ENCODE data around the gene SEMA3F. TPM values are rescaled to one million over a fixed set of nuclear protein-coding genes. Genes with fewer than 3 reads are reported as not detected.

SEMA3F gene
- polyA plus RNA-seq, 1 experiment: 11.4 TPM

DNA sequence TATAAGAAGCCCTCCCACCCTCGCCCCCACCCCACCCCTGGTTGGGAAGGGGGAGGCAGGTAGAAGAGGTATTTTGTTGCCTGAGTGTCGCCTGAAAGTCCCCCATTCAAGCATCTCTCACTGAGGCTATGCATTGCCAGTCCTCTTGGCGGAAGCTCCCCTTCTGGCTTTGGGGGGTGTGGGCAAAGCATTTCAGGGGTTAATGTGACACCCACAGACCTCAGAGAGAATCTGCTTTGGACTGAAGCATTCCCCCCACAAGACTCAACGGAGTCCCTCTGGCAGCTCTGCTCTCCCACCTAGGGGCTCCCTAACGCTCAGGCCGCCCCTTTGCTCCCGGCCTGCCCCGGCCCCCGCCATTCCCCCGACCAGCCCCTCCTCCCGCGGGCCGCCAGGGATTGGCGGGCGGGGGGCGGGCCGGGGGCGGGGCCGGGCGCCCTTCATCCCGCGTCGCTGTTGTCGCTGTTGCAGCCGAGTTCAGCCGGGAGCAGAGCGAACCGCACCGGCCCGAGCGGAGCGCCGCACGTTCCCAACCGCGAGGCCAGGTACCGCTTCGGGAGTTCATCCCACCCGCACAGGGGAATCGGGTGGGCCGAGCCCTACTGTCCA lies 49.8 kb downstream of the SEMA3F start, which contains the start of gene SLC38A3:
TSS of gene SLC38A3 (plus strand) at position 468 of the 609 bp plus-strand sequence. CDS start 8,929 bp downstream, outside the sequence.
- peak within 1 kb of the TSS; percentile 27 for H3K4me3 ChIP-seq (ENCODE audit: low read depth, low read length)
- ChIA-PET POLR2A (no interaction called here), CTCF (interaction anchor here (1.2 to 5.0 kb wide), 2 partner anchors 11 to 12 kb away, joined by 3 to 57 read pairs; partner anchors contain the start of gene GNAT1)
- no peak for DNase-seq (ENCODE audit: low read depth)
- TF ChIP-seq, protein P1, sequence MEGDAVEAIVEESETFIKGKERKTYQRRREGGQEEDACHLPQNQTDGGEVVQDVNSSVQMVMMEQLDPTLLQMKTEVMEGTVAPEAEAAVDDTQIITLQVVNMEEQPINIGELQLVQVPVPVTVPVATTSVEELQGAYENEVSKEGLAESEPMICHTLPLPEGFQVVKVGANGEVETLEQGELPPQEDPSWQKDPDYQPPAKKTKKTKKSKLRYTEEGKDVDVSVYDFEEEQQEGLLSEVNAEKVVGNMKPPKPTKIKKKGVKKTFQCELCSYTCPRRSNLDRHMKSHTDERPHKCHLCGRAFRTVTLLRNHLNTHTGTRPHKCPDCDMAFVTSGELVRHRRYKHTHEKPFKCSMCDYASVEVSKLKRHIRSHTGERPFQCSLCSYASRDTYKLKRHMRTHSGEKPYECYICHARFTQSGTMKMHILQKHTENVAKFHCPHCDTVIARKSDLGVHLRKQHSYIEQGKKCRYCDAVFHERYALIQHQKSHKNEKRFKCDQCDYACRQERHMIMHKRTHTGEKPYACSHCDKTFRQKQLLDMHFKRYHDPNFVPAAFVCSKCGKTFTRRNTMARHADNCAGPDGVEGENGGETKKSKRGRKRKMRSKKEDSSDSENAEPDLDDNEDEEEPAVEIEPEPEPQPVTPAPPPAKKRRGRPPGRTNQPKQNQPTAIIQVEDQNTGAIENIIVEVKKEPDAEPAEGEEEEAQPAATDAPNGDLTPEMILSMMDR (IDR thresholded peaks at IDR 0.05; ENCODE audit: insufficient read depth, low read depth, low read length): no peak
- H3K27me3 ChIP-seq (ENCODE audit: control insufficient read depth, insufficient read depth, low read length): peaks cover 42% of the 10 kb centered on the region
- H3K36me3 ChIP-seq (ENCODE audit: control insufficient read depth, insufficient read depth, low read length): no peaks in the 10 kb centered on the region

DNA sequence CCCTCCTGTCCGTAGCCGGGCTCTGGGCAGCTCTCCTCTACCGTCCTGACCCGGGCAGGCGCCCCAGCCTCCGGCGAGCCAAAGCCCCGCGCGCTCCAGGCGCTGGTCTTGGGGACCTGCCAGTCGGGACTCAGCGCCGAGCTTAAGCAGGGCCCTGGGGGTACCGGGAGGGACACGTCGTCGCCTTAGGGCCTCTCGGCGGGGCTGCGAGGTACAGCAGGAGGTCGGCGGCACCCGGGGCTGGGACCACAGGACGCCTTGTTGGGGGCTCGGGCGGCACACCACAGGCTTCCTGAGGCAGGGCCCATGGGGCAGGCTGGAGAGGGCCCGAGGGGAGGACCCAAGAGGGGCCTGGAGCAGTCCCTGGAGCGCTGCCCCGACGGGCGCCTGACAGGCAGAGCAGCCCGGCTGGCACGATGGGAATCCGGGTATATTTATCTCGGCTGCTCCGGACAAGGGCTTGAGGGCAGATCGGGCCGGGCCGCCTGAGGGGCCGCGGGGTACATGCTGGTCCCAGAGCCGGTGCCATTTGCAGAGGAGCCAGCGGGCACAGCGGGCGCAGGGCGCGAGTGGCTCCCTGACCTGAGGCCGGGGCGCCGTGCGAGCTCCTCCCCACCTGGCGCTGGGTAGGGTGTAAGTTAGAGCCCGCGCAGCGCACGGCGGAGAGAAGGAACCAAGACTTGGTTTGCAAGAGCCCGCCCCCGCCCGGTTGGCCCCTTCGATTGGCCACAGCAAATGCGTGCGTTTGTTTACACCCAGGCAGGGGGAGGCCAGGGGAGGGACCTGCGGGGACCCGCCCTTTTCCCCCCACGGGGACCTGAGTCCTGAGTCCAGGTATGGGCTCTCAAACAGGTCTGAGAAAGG lies 50.5 kb downstream of the SEMA3F start:
- DNase-seq (ENCODE audit: low read depth): no peak
- ChIA-PET POLR2A (no interaction called here), CTCF (interaction anchor here (5.0 kb wide), 1 partner anchor 12 kb away, joined by 57 read pairs; the partner anchor contains the start of gene GNAT1)
- Histone ChIP-seq H3K27me3 (ENCODE audit: control insufficient read depth, insufficient read depth, low read length) (peaks cover 42% of the 10 kb centered on the region), H3K4me3 (ENCODE audit: low read depth, low read length) (peak overlapping the region; percentile 27), H3K36me3 (ENCODE audit: control insufficient read depth, insufficient read depth, low read length) (no peaks in the 10 kb centered on the region)
- TF ChIP-seq, protein P1 (IDR thresholded peaks at IDR 0.05; ENCODE audit: insufficient read depth, low read depth, low read length): no peak

DNA sequence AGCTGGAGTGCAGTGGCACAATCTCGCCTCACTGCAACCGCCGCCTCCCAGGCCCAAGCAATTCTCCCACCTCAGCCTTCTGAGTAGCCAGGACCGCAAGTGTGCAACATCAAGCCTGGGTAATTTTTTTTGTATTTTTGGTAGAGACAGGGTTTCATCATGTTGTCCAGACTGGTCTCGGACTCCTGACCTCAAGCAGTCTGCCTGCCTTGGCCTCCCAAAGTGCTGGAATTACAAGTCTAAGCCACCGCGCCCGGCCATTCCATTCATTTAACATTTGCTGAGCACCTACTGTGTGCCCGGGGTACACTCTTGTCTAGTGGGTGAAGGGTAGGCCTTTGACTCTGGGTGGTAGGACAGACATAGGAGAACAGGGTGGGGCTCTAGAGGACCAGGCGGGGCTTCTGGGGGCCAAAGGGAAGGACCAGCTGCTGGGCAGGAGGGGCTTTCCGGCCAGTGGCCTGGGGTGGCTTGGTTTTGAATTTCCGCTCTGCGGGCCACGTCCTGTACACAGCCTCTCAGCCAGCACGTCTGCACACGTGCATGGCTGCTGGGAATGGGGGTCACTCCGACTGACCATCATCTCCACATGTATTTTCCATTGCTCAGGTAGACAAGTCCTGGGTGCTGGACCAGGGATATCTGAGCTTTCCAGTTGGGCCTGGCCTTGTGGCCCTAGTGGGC lies 52.4 kb downstream of the SEMA3F start:
- ChIA-PET CTCF (interaction anchor here (1.6 to 6.4 kb wide), 2 partner anchors 13 to 19 kb away, joined by 10 to 81 read pairs; no protein-coding TSS in a partner anchor), POLR2A (no interaction called here)
- DNase-seq (ENCODE audit: low read depth): no peak
- Histone ChIP-seq H3K36me3 (ENCODE audit: control insufficient read depth, insufficient read depth, low read length) (no peaks in the 10 kb centered on the region), H3K27me3 (ENCODE audit: control insufficient read depth, insufficient read depth, low read length) (peaks cover 36% of the 10 kb centered on the region), H3K4me3 (ENCODE audit: low read depth, low read length) (no peak overlapping the region)
- TF ChIP-seq, protein P1 (IDR thresholded peaks at IDR 0.05; ENCODE audit: insufficient read depth, low read depth, low read length): no peak

GRCh38 chr3:50208677-50209344 lies 53.7 kb downstream of the SEMA3F start:
- no peak for DNase-seq (ENCODE audit: low read depth)
- POLR2A ChIA-PET: no interaction called here
- Histone ChIP-seq H3K4me3 (ENCODE audit: low read depth, low read length) (no peak overlapping the region), H3K27me3 (ENCODE audit: control insufficient read depth, insufficient read depth, low read length) (peaks cover 28% of the 10 kb centered on the region), H3K36me3 (ENCODE audit: control insufficient read depth, insufficient read depth, low read length) (no peaks in the 10 kb centered on the region)
- CTCF ChIA-PET: interaction anchor here (0.7 to 6.4 kb wide), 7 partner anchors 8 to 64 kb away, joined by 3 to 81 read pairs (median 3); no protein-coding TSS in a partner anchor
- TF ChIP-seq, protein P1 (IDR thresholded peaks at IDR 0.05; ENCODE audit: insufficient read depth, low read depth, low read length): no peak

Data from BJ (cell line).